ENCODE measurements around the gene PRX.
"Not testable (repeated sequence)": the region's sequence is repeated elsewhere in the genome, so short reads cannot be mapped to it uniquely, and the experiment has no call there.

Gene PRX

GRCh38 chr19:40392894-40393517 lies 20.2 kb downstream of the PRX start:
- no peak for FAIRE-seq
- DNase-seq (ENCODE audit: insufficient read length, low spot score), result no peak

- DNase-seq (ENCODE audit: insufficient read length, low spot score), result no peak
- FAIRE-seq, result no peak
Observed at GRCh38 chr19:40392123-40392522, 21.1 kb downstream of the PRX start.

- no peak for FAIRE-seq
- no peak for DNase-seq (ENCODE audit: insufficient read length, low spot score)
Observed at GRCh38 chr19:40390084-40390742, 23.0 kb downstream of the PRX start, which contains the start of gene HIPK4. HIPK4 (minus strand) TSS chr19:40390181; CDS start chr19:40389902, 279 bp downstream.

GRCh38 chr19:40389404-40390083 lies 23.6 kb downstream of the PRX start:
- no peak for FAIRE-seq
- DNase-seq (ENCODE audit: insufficient read length, low spot score), result no peak

- FAIRE-seq, result no peak
- DNase-seq (ENCODE audit: insufficient read length, low spot score), result no peak
Observed at GRCh38 chr19:40388481-40388880, 24.7 kb downstream of the PRX start.

GRCh38 chr19:40387155-40387554 lies 26.0 kb downstream of the PRX start:
- DNase-seq (ENCODE audit: insufficient read length, low spot score) (no peak), FAIRE-seq (no peak)

GRCh38 chr19:40383668-40384248 lies 29.4 kb downstream of the PRX start:
- FAIRE-seq (no peak), DNase-seq (ENCODE audit: insufficient read length, low spot score) (no peak)

GRCh38 chr19:40381321-40381720 lies 31.9 kb downstream of the PRX start:
- FAIRE-seq (no peak), DNase-seq (ENCODE audit: insufficient read length, low spot score) (no peak)

- no peak for DNase-seq (ENCODE audit: insufficient read length, low spot score)
- no peak for FAIRE-seq
Observed at GRCh38 chr19:40380199-40381037, 32.8 kb downstream of the PRX start.

- DNase-seq (ENCODE audit: insufficient read length, low spot score) (no peak), FAIRE-seq (no peak)
Observed at GRCh38 chr19:40379446-40380198, 33.6 kb downstream of the PRX start.

GRCh38 chr19:40378509-40378908 lies 34.7 kb downstream of the PRX start:
- FAIRE-seq, result no peak

GRCh38 chr19:40377876-40378385 lies 35.2 kb downstream of the PRX start:
- no peak for FAIRE-seq
- no peak for DNase-seq (ENCODE audit: insufficient read length, low spot score)

More at GRCh38 chr19:40378509-40378908, 34.7 kb downstream of the PRX start:
- DNase-seq (ENCODE audit: insufficient read length, low spot score), result no peak

GRCh38 chr19:40376286-40376862 lies 36.8 kb downstream of the PRX start:
- DNase-seq (ENCODE audit: insufficient read length, low spot score) (no peak), FAIRE-seq (no peak)

- DNase-seq (ENCODE audit: insufficient read length, low spot score), result no peak
- no peak for FAIRE-seq
Observed at GRCh38 chr19:40374084-40374483, 39.1 kb downstream of the PRX start.

GRCh38 chr19:40371802-40372122 lies 41.4 kb downstream of the PRX start:
- DNase-seq (ENCODE audit: insufficient read length, low spot score) (no peak), FAIRE-seq (no peak)

- DNase-seq (ENCODE audit: insufficient read length, low spot score), result no peak
- no peak for FAIRE-seq
Observed at GRCh38 chr19:40370997-40371801, 42.0 kb downstream of the PRX start.

GRCh38 chr19:40370253-40370652 lies 42.9 kb downstream of the PRX start:
- DNase-seq (ENCODE audit: insufficient read length, low spot score); FAIRE-seq: not testable (repeated sequence)

GRCh38 chr19:40369797-40370196 lies 43.4 kb downstream of the PRX start:
- FAIRE-seq, result no peak
- no peak for DNase-seq (ENCODE audit: insufficient read length, low spot score)

Measured in GM19239 (cell line).